Measurements from ENCODE around the gene ASTN2. TPM values are rescaled to one million over a fixed set of nuclear protein-coding genes. Genes with fewer than 3 reads are reported as not detected.

ASTN2 gene
- total and polyA plus RNA-seq, 4 donors = 0.57 to 2.9 (median 1.4) TPM

- TF ChIP-seq CTCF (IDR thresholded peaks at IDR 0.05; ENCODE audit: low read depth, low read length, missing input control) (no peak), RXRA (IDR thresholded peaks at IDR 0.05) (no peak), MAX (IDR thresholded peaks at IDR 0.05) (no peak)
Observed at GRCh38 chr9:117424291-117424690, 9.4 kb upstream of the ASTN2 start (continued).

- 91% methylated on average over 1 of the region's 1 CpG for WGBS
- peaks cover 0 to 21% (median 1%) of the 10 kb centered on the region in 4 donors for H3K27me3 ChIP-seq (ENCODE audit: control insufficient read depth in 4 of 4, insufficient read depth in 4 of 4, low read length in 3 of 4)
- H3K27ac ChIP-seq (ENCODE audit: low read depth in 1 of 2, low read length in 2 of 2) = no peak overlapping the region
- no peak overlapping the region for H3K4me3 ChIP-seq (ENCODE audit: low read depth in 1 of 3, low read length in 3 of 3)
- H3K9me3 ChIP-seq (ENCODE audit: control insufficient read depth in 4 of 4, low read length in 3 of 4) = peaks cover 0 to 3% (median 0%) of the 10 kb centered on the region in 4 donors
- H3K9ac ChIP-seq (ENCODE audit: low read depth in 1 of 2, low read length in 2 of 2) = no peak overlapping the region
- H3K36me3 ChIP-seq (ENCODE audit: control insufficient read depth in 4 of 4, insufficient read depth in 3 of 4, low read depth in 1 of 4, low read length in 3 of 4) = no peaks in the 10 kb centered on the region
- TF ChIP-seq ZBTB33 (IDR thresholded peaks at IDR 0.05) (no peak), CTCF (IDR thresholded peaks at IDR 0.05; ENCODE audit: low read depth, low read length, missing input control) (no peak), REST (IDR thresholded peaks at IDR 0.05) (no peak), TAF1 (conservative IDR thresholded peaks at IDR 0.05) (no peak), FOXA1 (IDR thresholded peaks at IDR 0.05) (no peak), MAX (IDR thresholded peaks at IDR 0.05) (no peak), NR2F2 (IDR thresholded peaks at IDR 0.05) (no peak), HNF4A (conservative IDR thresholded peaks at IDR 0.05) (no peak), SP1 (IDR thresholded peaks at IDR 0.05) (no peak), EGR1 (IDR thresholded peaks at IDR 0.05; ENCODE audit: low read depth in 2 of 2) (no peak), FOXA2 (IDR thresholded peaks at IDR 0.05) (no peak), YY1 (IDR thresholded peaks at IDR 0.05) (no peak), JUND (IDR thresholded peaks at IDR 0.05) (no peak), HNF4G (IDR thresholded peaks at IDR 0.05) (no peak), GABPA (IDR thresholded peaks at IDR 0.05 in 1 of 2, conservative IDR thresholded peaks at IDR 0.05 in 1 of 2) (no peak), RXRA (IDR thresholded peaks at IDR 0.05) (no peak), RAD21 (IDR thresholded peaks at IDR 0.05) (no peak)
- DNase-seq (ENCODE audit: low spot score) = no peak
- H3K4me1 ChIP-seq (ENCODE audit: control insufficient read depth in 4 of 4, insufficient read depth in 4 of 4, low read length in 3 of 4) = peaks cover 7 to 20% (median 14%) of the 10 kb centered on the region in 4 donors
Observed at GRCh38 chr9:117418111-117418510, 3.3 kb upstream of the ASTN2 start.

All from liver (tissue), 9 donors.